CD4-positive, alpha-beta T cell treated with Interleukin-15 for 4 hours (primary cell): ENCODE data around the gene HLF.

Source experiments
- DNase-seq: peaks from one replicate; pipeline ENCODE4 v3.0.0-alpha.2; 2020; ENCODE audit warnings: low spot score

Gene HLF

DNA sequence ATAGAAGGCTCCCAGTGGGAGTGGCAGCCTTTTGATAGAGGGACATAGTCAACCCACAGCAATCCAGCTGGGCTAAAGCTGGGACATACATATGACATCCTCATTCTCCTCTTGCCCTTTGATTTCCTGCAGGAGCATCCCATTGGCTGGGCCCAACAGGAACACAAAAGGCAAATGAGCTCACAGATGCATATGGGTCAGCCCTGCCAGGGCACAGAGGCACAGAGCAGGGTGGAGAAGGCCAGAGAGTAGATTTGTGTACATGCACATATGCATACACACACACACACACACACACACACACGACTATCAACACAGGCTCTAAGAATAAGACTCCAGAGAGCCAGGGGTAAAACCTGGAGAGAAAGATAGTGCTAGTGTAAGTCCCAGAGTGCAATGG lies 98.3 kb downstream of the HLF start:
- no peak for DNase-seq

DNA sequence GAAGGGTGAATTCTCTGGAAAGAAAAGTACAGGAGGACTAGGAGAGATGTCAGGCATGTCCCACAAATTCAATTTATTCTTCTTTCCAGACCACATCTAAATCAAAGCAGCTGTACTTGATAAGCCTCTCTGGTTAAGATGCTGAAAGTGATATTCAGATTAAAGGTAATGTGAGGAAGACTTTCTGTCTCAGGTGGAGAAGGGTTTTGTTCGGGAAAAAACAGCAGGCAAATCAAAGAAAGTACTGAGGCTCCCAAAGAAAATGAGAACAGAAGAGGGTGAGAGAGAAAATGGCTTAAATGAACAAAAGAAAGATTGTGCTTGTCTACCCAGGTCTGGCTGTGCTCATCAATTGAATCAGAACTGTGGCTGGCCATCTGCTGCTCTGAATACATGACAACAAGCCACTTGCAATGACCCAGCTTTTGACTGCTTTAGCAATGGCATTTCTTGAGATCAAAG lies 101.3 kb downstream of the HLF start:
- no peak for DNase-seq

DNA sequence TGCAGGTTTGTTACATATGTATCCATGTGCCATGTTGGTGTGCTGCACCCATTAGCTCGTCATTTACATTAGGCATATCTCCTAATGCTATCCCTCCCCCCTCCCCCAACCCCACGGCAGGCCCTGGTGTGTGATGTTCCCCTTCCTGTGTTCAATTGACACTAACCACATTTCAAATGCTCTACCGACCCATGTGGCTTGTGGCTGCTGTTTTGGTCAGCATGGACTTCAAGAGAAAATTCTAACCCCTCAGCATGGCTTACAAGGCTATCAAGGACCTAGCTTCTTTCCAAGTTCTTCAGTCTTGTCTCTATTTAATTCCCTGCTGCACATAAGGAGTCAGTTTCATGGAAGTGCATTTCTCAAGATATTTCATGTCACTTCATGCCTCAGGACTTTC lies 103.9 kb downstream of the HLF start:
- DNase-seq, result no peak
